GM23338 (cell line): Measurements from ENCODE around the gene PTPRJ. TPM values are rescaled to one million over a fixed set of nuclear protein-coding genes. Genes with fewer than 3 reads are reported as not detected.

Experiments used
- ATAC-seq: fragments of 200-7000 bp; cut with Tn5 transposase; 3 replicates; pipeline ENCODE4 v1.9.1; 2020
- DNase-seq: peaks from one replicate; pipeline ENCODE4 v3.0.0-alpha.2; 2015; ENCODE audit warnings: low spot score
- H2AFZ ChIP-seq: fragments of 200-600 bp; sonication (generic); 2 replicates; pipeline ENCODE4 v1.8.0; 2016; ENCODE audit warnings: antibody characterized with exemption, mild to moderate bottlenecking, moderate library complexity
- H3F3A ChIP-seq: fragments of 200-600 bp; sonication (generic); replicated peaks from 2 replicates; pipeline ENCODE4 v1.8.0; 2017; ENCODE audit warnings: antibody characterized with exemption, mixed run types, low read depth
- H3K27ac ChIP-seq: fragments of 200-600 bp; sonication (generic); 2 replicates; pipeline ENCODE4 v1.6.1; 2016; ENCODE audit warnings: low read depth
- H3K27me3 ChIP-seq: fragments of 200-600 bp; sonication (generic); 2 replicates; pipeline ENCODE4 v1.8.0; 2016; ENCODE audit warnings: mild to moderate bottlenecking, mixed run types, moderate library complexity; ENCODE audit not compliant: insufficient read depth
- H3K36me3 ChIP-seq: fragments of 200-600 bp; sonication (generic); 2 replicates; pipeline ENCODE4 v1.8.0; 2016; ENCODE audit warnings: mild to moderate bottlenecking; ENCODE audit not compliant: insufficient read depth
- H3K4me1 ChIP-seq: fragments of 200-600 bp; sonication (generic); 2 replicates; pipeline ENCODE4 v1.8.0; 2016; ENCODE audit warnings: mild to moderate bottlenecking, moderate library complexity; ENCODE audit not compliant: insufficient read depth
- H3K4me2 ChIP-seq: fragments of 200-600 bp; sonication (generic); 2 replicates; pipeline ENCODE4 v1.7.1; 2017; ENCODE audit warnings: mixed run types
- H3K4me3 ChIP-seq: fragments of 200-600 bp; sonication (generic); 2 replicates; pipeline ENCODE4 v1.6.1; 2016; ENCODE audit warnings: mixed run types
- H3K79me2 ChIP-seq: fragments of 200-600 bp; sonication (generic); replicated peaks from 2 replicates; pipeline ENCODE4 v1.8.0; 2017; ENCODE audit warnings: mild to moderate bottlenecking; ENCODE audit not compliant: insufficient read depth
- H3K9me2 ChIP-seq: fragments of 200-600 bp; sonication (generic); 2 replicates; pipeline ENCODE4 v1.8.0; 2017; ENCODE audit not compliant: insufficient read depth
- H4K20me1 ChIP-seq: fragments of 200-600 bp; sonication (generic); replicated peaks from 2 replicates; pipeline ENCODE4 v1.8.0; 2017; ENCODE audit warnings: mild to moderate bottlenecking; ENCODE audit not compliant: insufficient read depth
- H3K27ac Mint-ChIP-seq: 2 replicates; pipeline ENCODE4 v1.8.0; 2020; ENCODE audit warnings: inconsistent platforms, mild to moderate bottlenecking, moderate library complexity, mixed read lengths
- H3K27me3 Mint-ChIP-seq: 3 replicates; pipeline ENCODE4 v1.8.0; 2022; ENCODE audit warnings: low read depth, mild to moderate bottlenecking, moderate library complexity, mixed read lengths, inconsistent platforms; ENCODE audit not compliant: insufficient read depth, poor library complexity
- H3K36me3 Mint-ChIP-seq: 3 replicates; pipeline ENCODE4 v1.8.0; 2021; ENCODE audit warnings: low read depth, mild to moderate bottlenecking, inconsistent platforms, moderate library complexity, mixed read lengths
- H3K4me1 Mint-ChIP-seq: 3 replicates; pipeline ENCODE4 v1.8.0; 2020; ENCODE audit warnings: mild to moderate bottlenecking, inconsistent platforms, mixed read lengths
- H3K4me3 Mint-ChIP-seq: 3 replicates; pipeline ENCODE4 v1.8.0; 2021; ENCODE audit warnings: moderate library complexity, mild to moderate bottlenecking, inconsistent platforms, mixed read lengths
- H3K9me3 Mint-ChIP-seq: 3 replicates; pipeline ENCODE4 v1.8.0; 2020; ENCODE audit warnings: moderate library complexity, mild to moderate bottlenecking, inconsistent platforms, mixed read lengths
- EZH2phosphoT487 ChIP-seq: fragments of 200-600 bp; sonication (generic); IDR thresholded peaks from one replicate; pipeline ENCODE4 v1.8.1; 2018; ENCODE audit warnings: antibody characterized with exemption; ENCODE audit not compliant: unreplicated experiment
- JUNB ChIP-seq: IDR thresholded peaks from one replicate; pipeline ENCODE4 v1.6.1; 2016; ENCODE audit warnings: antibody characterized with exemption; ENCODE audit not compliant: unreplicated experiment
- NANOG ChIP-seq: IDR thresholded peaks from 2 replicates; pipeline ENCODE4 v1.6.1; 2016; ENCODE audit warnings: antibody characterized with exemption, borderline replicate concordance
- POLR2AphosphoS5 ChIP-seq: IDR thresholded peaks from 2 replicates; pipeline ENCODE4 v1.6.1; 2016; ENCODE audit warnings: antibody characterized with exemption, low read depth
- STAT1 ChIP-seq: IDR thresholded peaks from one replicate; pipeline ENCODE4 v1.6.1; 2016; ENCODE audit warnings: antibody characterized with exemption; ENCODE audit not compliant: unreplicated experiment
- ZNF331 ChIP-seq: fragments of 250-450 bp; sonication (Bioruptor Pico); IDR thresholded peaks from 2 replicates; pipeline ENCODE4 v1.5.0; 2020; ENCODE audit warnings: low read depth, mild to moderate bottlenecking, moderate library complexity
- polyA plus RNA-seq: library from polyadenylated mRNA; unstranded; fragments of >200 nt; fragmentation: Nextera tagmentation; extraction: Ambion mirVana; gene quantifications from 2 replicates; pipeline ENCODE4 v1.2.1, GENCODE V29; 2016
- total RNA-seq: library from RNA; depleted of rRNA; stranded (reverse); fragments of >200 nt; shearing (Covaris generic); gene quantifications from 2 replicates; pipeline ENCODE4 v1.2.3, GENCODE V29; 2014
- TF ChIP-seq, protein P1 (sequence below): IDR thresholded peaks from 2 replicates; pipeline ENCODE4 v1.6.1; 2016; ENCODE audit warnings: antibody characterized with exemption
- TF ChIP-seq, protein P2 (sequence below), 2 experiments: fragments of 200-600 bp in 1 of 2; sonication (generic) in 1 of 2; conservative IDR thresholded peaks; 2 replicates each; pipeline versions ENCODE4 v1.5.1 to v1.6.1; 2016 to 2017; ENCODE audit warnings: antibody characterized with exemption in 2 of 2, low read depth in 2 of 2, mild to moderate bottlenecking in 2 of 2, moderate library complexity in 1 of 2
- TF ChIP-seq, protein P3 (sequence below): fragments of 250-450 bp; sonication (Bioruptor Pico); IDR thresholded peaks from 2 replicates; pipeline ENCODE4 v1.5.0; 2020; ENCODE audit warnings: mild to moderate bottlenecking, moderate library complexity

Gene PTPRJ
- total and polyA plus RNA-seq, 2 experiments from 2014 or later = 4.2 to 16.0 TPM

DNA sequence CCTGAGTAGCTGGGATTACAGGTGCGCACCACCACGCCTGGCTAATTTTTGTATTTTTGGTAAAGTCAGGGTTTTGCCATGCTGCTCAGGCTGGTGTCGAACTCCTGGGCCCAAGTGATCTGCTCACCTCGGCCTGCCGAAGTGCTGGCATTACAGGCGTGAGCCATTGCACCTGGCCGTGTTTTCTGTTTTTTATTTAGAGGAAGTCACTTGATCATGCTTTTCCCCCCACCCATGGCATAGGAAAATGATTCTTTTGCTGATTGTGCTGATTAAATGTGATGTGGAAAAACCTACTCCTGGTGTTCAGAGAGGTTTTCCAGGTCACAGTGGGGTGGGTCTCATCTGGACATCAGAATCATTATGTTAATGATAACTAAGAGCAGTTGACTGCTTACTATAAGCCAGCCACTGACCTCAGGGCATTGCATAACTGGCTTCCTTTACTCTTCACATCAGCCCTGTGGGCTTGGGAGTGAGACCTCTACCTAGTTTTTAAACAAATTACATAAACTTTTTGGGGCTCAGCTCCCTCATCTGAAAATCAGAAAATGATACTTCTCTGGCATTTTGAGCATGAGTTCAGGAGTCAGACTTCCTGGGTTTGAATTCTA is 71.0 kb downstream of the PTPRJ start:
- Histone ChIP-seq H3K36me3 (no peaks in the 10 kb centered on the region), H3K4me3 (no peak overlapping the region), H3K79me2 (no peaks in the 10 kb centered on the region), H3K4me1 (peaks cover 33% of the 10 kb centered on the region), H4K20me1 (no peaks in the 10 kb centered on the region), H2AFZ (no peak overlapping the region), H3K27ac (no peak overlapping the region), H3K27me3 (no peaks in the 10 kb centered on the region), H3K4me2 (0 out of 2 replicates have a peak overlapping the region, but pooled peaks have one; percentile 21), H3K9me2 (no peaks in the 10 kb centered on the region), H3F3A (no peaks in the 10 kb centered on the region)
- no peak for DNase-seq
- Mint-ChIP-seq H3K27me3 (peaks cover 5% of the 10 kb centered on the region), H3K36me3 (no peaks in the 10 kb centered on the region), H3K9me3 (no peaks in the 10 kb centered on the region), H3K4me1 (peaks cover 54% of the 10 kb centered on the region), H3K27ac (peak overlapping the region; percentile 80; the same call in 1 of the 2 replicates), H3K4me3 (no peak overlapping the region)
- no peak for ATAC-seq
- TF ChIP-seq, protein P1, sequence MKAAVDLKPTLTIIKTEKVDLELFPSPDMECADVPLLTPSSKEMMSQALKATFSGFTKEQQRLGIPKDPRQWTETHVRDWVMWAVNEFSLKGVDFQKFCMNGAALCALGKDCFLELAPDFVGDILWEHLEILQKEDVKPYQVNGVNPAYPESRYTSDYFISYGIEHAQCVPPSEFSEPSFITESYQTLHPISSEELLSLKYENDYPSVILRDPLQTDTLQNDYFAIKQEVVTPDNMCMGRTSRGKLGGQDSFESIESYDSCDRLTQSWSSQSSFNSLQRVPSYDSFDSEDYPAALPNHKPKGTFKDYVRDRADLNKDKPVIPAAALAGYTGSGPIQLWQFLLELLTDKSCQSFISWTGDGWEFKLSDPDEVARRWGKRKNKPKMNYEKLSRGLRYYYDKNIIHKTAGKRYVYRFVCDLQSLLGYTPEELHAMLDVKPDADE = no peak
- TF ChIP-seq, protein P2, sequence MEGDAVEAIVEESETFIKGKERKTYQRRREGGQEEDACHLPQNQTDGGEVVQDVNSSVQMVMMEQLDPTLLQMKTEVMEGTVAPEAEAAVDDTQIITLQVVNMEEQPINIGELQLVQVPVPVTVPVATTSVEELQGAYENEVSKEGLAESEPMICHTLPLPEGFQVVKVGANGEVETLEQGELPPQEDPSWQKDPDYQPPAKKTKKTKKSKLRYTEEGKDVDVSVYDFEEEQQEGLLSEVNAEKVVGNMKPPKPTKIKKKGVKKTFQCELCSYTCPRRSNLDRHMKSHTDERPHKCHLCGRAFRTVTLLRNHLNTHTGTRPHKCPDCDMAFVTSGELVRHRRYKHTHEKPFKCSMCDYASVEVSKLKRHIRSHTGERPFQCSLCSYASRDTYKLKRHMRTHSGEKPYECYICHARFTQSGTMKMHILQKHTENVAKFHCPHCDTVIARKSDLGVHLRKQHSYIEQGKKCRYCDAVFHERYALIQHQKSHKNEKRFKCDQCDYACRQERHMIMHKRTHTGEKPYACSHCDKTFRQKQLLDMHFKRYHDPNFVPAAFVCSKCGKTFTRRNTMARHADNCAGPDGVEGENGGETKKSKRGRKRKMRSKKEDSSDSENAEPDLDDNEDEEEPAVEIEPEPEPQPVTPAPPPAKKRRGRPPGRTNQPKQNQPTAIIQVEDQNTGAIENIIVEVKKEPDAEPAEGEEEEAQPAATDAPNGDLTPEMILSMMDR (conservative IDR thresholded peaks at IDR 0.05; ENCODE audit: low read depth in 2 of 2) = no peak
- TF ChIP-seq EZH2phosphoT487 (no peak), STAT1 (no peak), POLR2AphosphoS5 (no peak), JUNB (no peak), ZNF331 (no peak)

DNA sequence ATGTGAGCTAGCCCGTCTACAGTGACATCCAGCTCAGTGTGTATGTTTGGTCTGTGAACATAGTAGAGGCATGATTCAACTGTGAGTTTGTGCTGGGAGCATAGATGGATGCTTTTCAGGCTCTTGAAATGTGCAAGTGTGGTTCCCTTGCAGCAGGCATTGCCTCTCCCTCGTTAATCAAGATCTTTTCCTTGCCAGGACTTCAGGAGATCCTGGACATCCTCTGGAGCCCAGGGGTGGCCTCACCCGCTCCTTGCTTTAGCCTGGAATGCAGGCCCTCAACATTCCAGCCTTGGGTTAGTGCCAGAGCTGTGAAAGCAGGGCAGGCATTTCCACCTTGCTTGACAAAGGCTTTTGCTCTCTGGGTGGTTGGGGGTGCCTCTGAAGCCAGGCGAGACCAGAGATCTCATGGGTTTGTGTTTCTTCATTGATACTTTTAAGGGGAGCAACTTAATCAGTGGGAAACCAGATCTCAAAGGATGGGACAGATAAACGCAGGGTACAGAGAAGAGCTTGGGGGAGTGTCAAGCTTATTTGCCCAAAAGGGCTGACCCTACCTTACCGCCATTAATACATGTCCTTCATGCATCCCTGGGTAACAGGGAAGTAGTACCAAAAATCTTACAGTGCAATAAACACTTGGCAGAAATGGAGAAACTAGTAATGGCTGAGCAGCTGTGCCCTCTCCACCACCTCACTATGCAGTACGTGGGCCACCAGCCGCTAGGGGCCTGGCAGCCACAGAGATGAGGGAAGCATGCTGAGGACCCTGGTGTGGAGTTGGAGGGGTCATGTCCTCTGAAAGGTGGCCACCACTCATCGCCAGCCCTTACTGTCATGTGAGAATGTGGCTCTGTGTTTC is 72.1 kb downstream of the PTPRJ start:
- peak overlapping the region; percentile 80 for H3K27ac Mint-ChIP-seq
- ATAC-seq (peak; percentile 80), DNase-seq (peak; percentile 82)
- H3K36me3 Mint-ChIP-seq = no peaks in the 10 kb centered on the region
- Histone ChIP-seq H3K27ac (0 out of 2 replicates have a peak overlapping the region, but pooled peaks have one; percentile 46), H3K9me2 (no peaks in the 10 kb centered on the region), H4K20me1 (no peaks in the 10 kb centered on the region), H3K4me1 (peaks cover 38% of the 10 kb centered on the region), H3K27me3 (no peaks in the 10 kb centered on the region), H3K4me2 (0 out of 2 replicates have a peak overlapping the region, but pooled peaks have one; percentile 21), H3K36me3 (no peaks in the 10 kb centered on the region), H3K79me2 (no peaks in the 10 kb centered on the region), H3K4me3 (no peak overlapping the region), H3F3A (0 out of 2 replicates have a peak, but pooled peaks cover 4% of the 10 kb centered on the region), H2AFZ (no peak overlapping the region)
- H3K4me1 Mint-ChIP-seq = peaks cover 60% of the 10 kb centered on the region
- peaks cover 5% of the 10 kb centered on the region for H3K27me3 Mint-ChIP-seq
- no peaks in the 10 kb centered on the region for H3K9me3 Mint-ChIP-seq
- TF ChIP-seq NANOG = no peak
- TF ChIP-seq, protein P3, sequence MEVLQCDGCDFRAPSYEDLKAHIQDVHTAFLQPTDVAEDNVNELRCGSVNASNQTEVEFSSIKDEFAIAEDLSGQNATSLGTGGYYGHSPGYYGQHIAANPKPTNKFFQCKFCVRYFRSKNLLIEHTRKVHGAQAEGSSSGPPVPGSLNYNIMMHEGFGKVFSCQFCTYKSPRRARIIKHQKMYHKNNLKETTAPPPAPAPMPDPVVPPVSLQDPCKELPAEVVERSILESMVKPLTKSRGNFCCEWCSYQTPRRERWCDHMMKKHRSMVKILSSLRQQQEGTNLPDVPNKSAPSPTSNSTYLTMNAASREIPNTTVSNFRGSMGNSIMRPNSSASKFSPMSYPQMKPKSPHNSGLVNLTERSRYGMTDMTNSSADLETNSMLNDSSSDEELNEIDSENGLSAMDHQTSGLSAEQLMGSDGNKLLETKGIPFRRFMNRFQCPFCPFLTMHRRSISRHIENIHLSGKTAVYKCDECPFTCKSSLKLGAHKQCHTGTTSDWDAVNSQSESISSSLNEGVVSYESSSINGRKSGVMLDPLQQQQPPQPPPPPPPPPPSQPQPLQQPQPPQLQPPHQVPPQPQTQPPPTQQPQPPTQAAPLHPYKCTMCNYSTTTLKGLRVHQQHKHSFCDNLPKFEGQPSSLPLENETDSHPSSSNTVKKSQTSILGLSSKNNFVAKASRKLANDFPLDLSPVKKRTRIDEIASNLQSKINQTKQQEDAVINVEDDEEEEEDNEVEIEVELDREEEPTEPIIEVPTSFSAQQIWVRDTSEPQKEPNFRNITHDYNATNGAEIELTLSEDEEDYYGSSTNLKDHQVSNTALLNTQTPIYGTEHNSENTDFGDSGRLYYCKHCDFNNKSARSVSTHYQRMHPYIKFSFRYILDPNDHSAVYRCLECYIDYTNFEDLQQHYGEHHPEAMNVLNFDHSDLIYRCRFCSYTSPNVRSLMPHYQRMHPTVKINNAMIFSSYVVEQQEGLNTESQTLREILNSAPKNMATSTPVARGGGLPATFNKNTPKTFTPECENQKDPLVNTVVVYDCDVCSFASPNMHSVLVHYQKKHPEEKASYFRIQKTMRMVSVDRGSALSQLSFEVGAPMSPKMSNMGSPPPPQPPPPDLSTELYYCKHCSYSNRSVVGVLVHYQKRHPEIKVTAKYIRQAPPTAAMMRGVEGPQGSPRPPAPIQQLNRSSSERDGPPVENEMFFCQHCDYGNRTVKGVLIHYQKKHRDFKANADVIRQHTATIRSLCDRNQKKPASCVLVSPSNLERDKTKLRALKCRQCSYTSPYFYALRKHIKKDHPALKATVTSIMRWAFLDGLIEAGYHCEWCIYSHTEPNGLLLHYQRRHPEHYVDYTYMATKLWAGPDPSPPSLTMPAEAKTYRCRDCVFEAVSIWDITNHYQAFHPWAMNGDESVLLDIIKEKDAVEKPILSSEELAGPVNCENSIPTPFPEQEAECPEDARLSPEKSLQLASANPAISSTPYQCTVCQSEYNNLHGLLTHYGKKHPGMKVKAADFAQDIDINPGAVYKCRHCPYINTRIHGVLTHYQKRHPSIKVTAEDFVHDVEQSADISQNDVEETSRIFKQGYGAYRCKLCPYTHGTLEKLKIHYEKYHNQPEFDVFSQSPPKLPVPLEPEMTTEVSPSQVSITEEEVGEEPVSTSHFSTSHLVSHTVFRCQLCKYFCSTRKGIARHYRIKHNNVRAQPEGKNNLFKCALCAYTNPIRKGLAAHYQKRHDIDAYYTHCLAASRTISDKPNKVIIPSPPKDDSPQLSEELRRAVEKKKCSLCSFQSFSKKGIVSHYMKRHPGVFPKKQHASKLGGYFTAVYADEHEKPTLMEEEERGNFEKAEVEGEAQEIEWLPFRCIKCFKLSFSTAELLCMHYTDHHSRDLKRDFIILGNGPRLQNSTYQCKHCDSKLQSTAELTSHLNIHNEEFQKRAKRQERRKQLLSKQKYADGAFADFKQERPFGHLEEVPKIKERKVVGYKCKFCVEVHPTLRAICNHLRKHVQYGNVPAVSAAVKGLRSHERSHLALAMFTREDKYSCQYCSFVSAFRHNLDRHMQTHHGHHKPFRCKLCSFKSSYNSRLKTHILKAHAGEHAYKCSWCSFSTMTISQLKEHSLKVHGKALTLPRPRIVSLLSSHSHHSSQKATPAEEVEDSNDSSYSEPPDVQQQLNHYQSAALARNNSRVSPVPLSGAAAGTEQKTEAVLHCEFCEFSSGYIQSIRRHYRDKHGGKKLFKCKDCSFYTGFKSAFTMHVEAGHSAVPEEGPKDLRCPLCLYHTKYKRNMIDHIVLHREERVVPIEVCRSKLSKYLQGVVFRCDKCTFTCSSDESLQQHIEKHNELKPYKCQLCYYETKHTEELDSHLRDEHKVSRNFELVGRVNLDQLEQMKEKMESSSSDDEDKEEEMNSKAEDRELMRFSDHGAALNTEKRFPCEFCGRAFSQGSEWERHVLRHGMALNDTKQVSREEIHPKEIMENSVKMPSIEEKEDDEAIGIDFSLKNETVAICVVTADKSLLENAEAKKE (CRISPR knock-in tag) = peak; percentile 97
- H3K4me3 Mint-ChIP-seq = 0 out of 3 replicates have a peak overlapping the region, but pooled peaks have one; percentile 4
